ENCODE results near the gene E4F1.

DNA sequence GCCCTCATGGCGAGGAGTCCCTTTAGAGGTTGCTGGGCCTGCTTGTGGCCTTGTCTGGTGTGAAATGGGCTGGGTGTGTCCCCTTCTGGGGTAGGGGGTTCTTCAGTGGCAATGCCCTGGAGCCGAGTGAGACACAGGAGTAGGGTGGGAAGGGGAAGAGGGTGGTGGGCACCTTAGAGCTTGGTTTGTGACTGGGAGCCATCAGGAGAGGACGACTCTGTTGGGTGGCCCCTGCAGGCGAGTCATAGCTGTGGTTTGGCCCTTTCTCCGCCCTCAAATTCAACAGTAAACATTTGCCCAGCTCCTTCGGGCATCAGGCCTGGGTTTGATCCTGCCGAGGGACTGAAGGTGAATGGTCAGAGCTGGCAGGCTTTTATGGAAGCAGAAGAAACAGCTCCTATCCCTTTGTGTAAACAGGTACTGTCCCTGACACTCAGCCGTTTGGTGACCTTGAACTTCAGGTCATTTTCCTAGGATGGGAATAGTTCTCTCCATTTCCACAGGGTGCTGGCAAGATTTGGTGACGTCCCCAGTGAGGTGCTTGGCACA, 2.9 kb downstream of the E4F1 start:
- TF ChIP-seq POLR2A (IDR thresholded peaks at IDR 0.05; ENCODE audit: low read length), result no peak
- no peak for TF ChIP-seq GATA1 (IDR thresholded peaks at IDR 0.05; ENCODE audit: low read depth, low read length)
